ENCODE data around the gene ATXN2.

- TF ChIP-seq RARB (CRISPR knock-in tag; IDR thresholded peaks at IDR 0.05): no peak
- no peak for TF ChIP-seq TSHZ2 (CRISPR knock-in tag; IDR thresholded peaks at IDR 0.05)
- no peak for TF ChIP-seq SNAI2 (CRISPR knock-in tag; IDR thresholded peaks at IDR 0.05)
- TF ChIP-seq PPARA (CRISPR knock-in tag; IDR thresholded peaks at IDR 0.05; ENCODE audit: borderline replicate concordance): no peak
- TF ChIP-seq BACH2 (CRISPR knock-in tag; IDR thresholded peaks at IDR 0.05; ENCODE audit: borderline replicate concordance): no peak
- no peak for TF ChIP-seq ZFP30 (CRISPR knock-in tag; IDR thresholded peaks at IDR 0.05)
Observed at GRCh38 chr12:111446631-111447570, 152.2 kb downstream of the ATXN2 start.
